Keratinocyte (primary cell): ENCODE measurements around the gene OTX2. TPM values are rescaled to one million over a fixed set of nuclear protein-coding genes. Genes with fewer than 3 reads are reported as not detected.

Experiments used
- DNase-seq: peaks from one replicate; pipeline ENCODE4 v3.0.0-alpha.2; 2011; ENCODE audit warnings: low read depth, missing footprints, low spot score
- FAIRE-seq: peaks from 2 replicates; lab custom pipeline; 2011; peaks lifted over from hg19 to GRCh38; lab: Jason Lieb, UNC
- H2AFZ ChIP-seq: 2 replicates; pipeline ENCODE4 v1.6.0; 2012; ENCODE audit warnings: low read length, control low read depth, inconsistent platforms; ENCODE audit not compliant: control insufficient read depth
- H3K27ac ChIP-seq: 2 replicates; pipeline ENCODE4 v1.5.1; 2011; ENCODE audit warnings: low read length; ENCODE audit not compliant: control insufficient read depth, insufficient read depth
- H3K27me3 ChIP-seq: 3 replicates; pipeline ENCODE4 v1.6.0; 2011; ENCODE audit warnings: low read length; ENCODE audit not compliant: control insufficient read depth, insufficient read depth; ENCODE audit errors: extremely low read depth
- H3K36me3 ChIP-seq, 2 experiments: 2 replicates in 1 of 2; 3 replicates in 1 of 2; pipeline ENCODE4 v1.5.1; 2011; ENCODE audit warnings: low read length in 2 of 2, mild to moderate bottlenecking in 1 of 2; ENCODE audit not compliant: control insufficient read depth in 2 of 2, insufficient read depth in 2 of 2; ENCODE audit errors: extremely low read depth in 1 of 2
- H3K4me1 ChIP-seq: 3 replicates; pipeline ENCODE4 v1.5.1; 2011; ENCODE audit warnings: low read length; ENCODE audit not compliant: control insufficient read depth, insufficient read depth; ENCODE audit errors: extremely low read depth
- H3K4me2 ChIP-seq: 3 replicates; pipeline ENCODE4 v1.6.0; 2011; ENCODE audit warnings: low read depth, low read length; ENCODE audit not compliant: control insufficient read depth, insufficient read depth; ENCODE audit errors: extremely low read depth
- H3K4me3 ChIP-seq, 3 experiments: fragments of 200-600 bp in 1 of 3; sonication (generic) in 1 of 3; 2 replicates in 2 of 3; 3 replicates in 1 of 3; pipeline ENCODE4 v1.5.1; 2011 to 2016; ENCODE audit warnings: low read length in 3 of 3, mild to moderate bottlenecking in 3 of 3, control low read depth in 2 of 3, inconsistent platforms in 1 of 3, low read depth in 1 of 3, mixed read lengths in 1 of 3, mixed run types in 1 of 3, moderate library complexity in 1 of 3; ENCODE audit not compliant: control insufficient read depth in 2 of 3, insufficient read depth in 2 of 3; ENCODE audit errors: extremely low read depth in 1 of 3
- H3K79me2 ChIP-seq: 2 replicates; pipeline ENCODE4 v1.6.0; 2012; ENCODE audit warnings: low read length; ENCODE audit not compliant: control insufficient read depth, insufficient read depth
- H3K9ac ChIP-seq: 3 replicates; pipeline ENCODE4 v1.6.0; 2011; ENCODE audit warnings: low read length; ENCODE audit not compliant: control insufficient read depth, insufficient read depth; ENCODE audit errors: extremely low read depth
- H3K9me1 ChIP-seq: 3 replicates; pipeline ENCODE4 v1.6.0; 2011; ENCODE audit warnings: low read length; ENCODE audit not compliant: control insufficient read depth, insufficient read depth; ENCODE audit errors: extremely low read depth
- H3K9me3 ChIP-seq: 2 replicates; pipeline ENCODE4 v1.5.1; 2012; ENCODE audit warnings: low read depth, low read length; ENCODE audit not compliant: control insufficient read depth
- H4K20me1 ChIP-seq: 3 replicates; pipeline ENCODE4 v1.6.0; 2011; ENCODE audit warnings: low read length; ENCODE audit not compliant: control insufficient read depth, insufficient read depth; ENCODE audit errors: extremely low read depth
- EZH2 ChIP-seq: IDR thresholded peaks from one replicate; pipeline ENCODE4 v1.6.1; 2012; ENCODE audit warnings: inconsistent platforms, mild to moderate bottlenecking, low read length, moderate library complexity
- dilution Hi-C: fragments of 300-500 bp; cut with MboI; formaldehyde crosslinking; loops from one replicate; pipeline ENCODE4 v1.7.0; 2020; ENCODE audit warnings: low sequenced_read_pairs; ENCODE audit not compliant: extremely low pct_ligation_motif_present
- polyA plus RNA-seq, 5 experiments: library from polyadenylated mRNA; depleted of rRNA in 3 of 5; stranded (reverse) in 3 of 5; stranded (forward) in 1 of 5; unstranded in 1 of 5; fragments of >200 nt; gene quantifications; 1 replicate in 1 of 5; 2 replicates in 3 of 5; 3 replicates in 1 of 5; pipeline versions ENCODE4 v1.2.1 to v1.2.3, GENCODE V29; 2011 to 2012; ENCODE audit warnings: missing spikeins in 2 of 5, low read depth in 1 of 5, low replicate concordance in 1 of 5
- TF ChIP-seq, protein P1 (sequence below), 3 experiments: IDR thresholded peaks in 1 of 3; conservative IDR thresholded peaks in 1 of 3; optimal IDR thresholded peaks in 1 of 3; 2 replicates in 2 of 3; 3 replicates in 1 of 3; pipeline versions ENCODE3 to v1.5.1; 2011; ENCODE audit warnings: low read length in 3 of 3, mild to moderate bottlenecking in 3 of 3, moderate library complexity in 2 of 3, control low read depth in 1 of 3, inconsistent platforms in 1 of 3; ENCODE audit not compliant: insufficient read depth in 2 of 3; ENCODE audit errors: extremely low read depth in 1 of 3

OTX2 gene
- polyA plus RNA-seq, 1 donor (not counting 4 experiments of a cell fraction or from before 2014, with no cell fraction given) = not detected

DNA sequence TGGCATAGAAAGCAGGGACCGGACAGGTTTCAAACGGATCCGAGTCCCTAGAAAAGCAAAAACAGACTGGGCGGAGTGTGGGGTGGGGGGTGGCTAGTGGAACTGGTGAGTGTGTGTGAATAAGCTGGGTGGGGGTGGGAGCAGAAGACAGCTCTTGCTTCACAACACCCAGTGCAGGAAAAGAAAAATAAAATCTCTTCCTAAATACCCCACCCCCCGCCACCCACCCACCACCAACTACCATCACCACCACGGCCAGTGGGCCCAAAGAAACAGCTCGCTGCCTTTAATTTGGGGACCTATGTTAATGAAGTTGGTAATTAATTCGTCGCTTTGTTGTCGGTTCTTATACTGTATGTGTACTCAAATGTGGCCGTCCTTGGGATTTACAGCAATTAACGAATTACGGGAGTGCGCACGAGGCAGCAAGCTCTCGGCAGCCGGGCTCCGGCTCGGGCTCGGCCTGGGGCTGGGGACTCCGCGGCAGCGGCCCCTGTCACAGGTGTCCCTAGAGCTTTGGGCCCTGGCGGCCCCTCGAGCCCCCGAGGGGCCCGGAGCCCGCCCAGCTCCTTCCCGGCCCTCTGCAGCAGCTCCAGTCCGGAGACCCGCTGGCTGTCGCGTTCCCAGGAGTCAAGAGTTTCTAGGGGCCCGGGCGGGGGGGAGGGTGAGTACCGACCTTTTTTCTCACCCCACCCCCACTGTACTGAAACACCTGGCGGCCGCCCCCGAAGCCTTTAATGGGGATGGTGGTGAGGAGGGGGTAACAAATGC is 1.5 kb upstream of the OTX2 start:
- Histone ChIP-seq H3K4me2 (no peak overlapping the region), H4K20me1 (no peaks in the 10 kb centered on the region), H3K36me3 (no peaks in the 10 kb centered on the region), H3K27ac (no peak overlapping the region), H3K4me3 (no peak overlapping the region), H3K9ac (no peak overlapping the region), H3K27me3 (peaks cover 94% of the 10 kb centered on the region), H3K9me1 (no peaks in the 10 kb centered on the region), H3K4me1 (no peaks in the 10 kb centered on the region), H3K9me3 (peaks cover 4% of the 10 kb centered on the region), H2AFZ (no peak overlapping the region), H3K79me2 (no peaks in the 10 kb centered on the region)
- no peak for FAIRE-seq
- dilution Hi-C loops = no loop called here
- TF ChIP-seq, protein P1, sequence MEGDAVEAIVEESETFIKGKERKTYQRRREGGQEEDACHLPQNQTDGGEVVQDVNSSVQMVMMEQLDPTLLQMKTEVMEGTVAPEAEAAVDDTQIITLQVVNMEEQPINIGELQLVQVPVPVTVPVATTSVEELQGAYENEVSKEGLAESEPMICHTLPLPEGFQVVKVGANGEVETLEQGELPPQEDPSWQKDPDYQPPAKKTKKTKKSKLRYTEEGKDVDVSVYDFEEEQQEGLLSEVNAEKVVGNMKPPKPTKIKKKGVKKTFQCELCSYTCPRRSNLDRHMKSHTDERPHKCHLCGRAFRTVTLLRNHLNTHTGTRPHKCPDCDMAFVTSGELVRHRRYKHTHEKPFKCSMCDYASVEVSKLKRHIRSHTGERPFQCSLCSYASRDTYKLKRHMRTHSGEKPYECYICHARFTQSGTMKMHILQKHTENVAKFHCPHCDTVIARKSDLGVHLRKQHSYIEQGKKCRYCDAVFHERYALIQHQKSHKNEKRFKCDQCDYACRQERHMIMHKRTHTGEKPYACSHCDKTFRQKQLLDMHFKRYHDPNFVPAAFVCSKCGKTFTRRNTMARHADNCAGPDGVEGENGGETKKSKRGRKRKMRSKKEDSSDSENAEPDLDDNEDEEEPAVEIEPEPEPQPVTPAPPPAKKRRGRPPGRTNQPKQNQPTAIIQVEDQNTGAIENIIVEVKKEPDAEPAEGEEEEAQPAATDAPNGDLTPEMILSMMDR (optimal IDR thresholded peaks at IDR 0.05 in 1 of 3, IDR thresholded peaks at IDR 0.05 in 1 of 3, conservative IDR thresholded peaks at IDR 0.05 in 1 of 3; ENCODE audit: extremely low read depth in 1 of 3, insufficient read depth in 2 of 3, low read length in 3 of 3) = no peak
- peak; percentile 16 for TF ChIP-seq EZH2
- no peak for DNase-seq

GRCh38 chr14:56810836-56811592 is 735 bp upstream of the OTX2 start:
- peaks cover 4% of the 10 kb centered on the region for H3K9me3 ChIP-seq
- FAIRE-seq (no peak), DNase-seq (no peak)
- no peaks in the 10 kb centered on the region for H4K20me1 ChIP-seq
- TF ChIP-seq EZH2 = peak; percentile 48
- TF ChIP-seq, protein P1 (optimal IDR thresholded peaks at IDR 0.05 in 1 of 3, IDR thresholded peaks at IDR 0.05 in 1 of 3, conservative IDR thresholded peaks at IDR 0.05 in 1 of 3; ENCODE audit: extremely low read depth in 1 of 3, insufficient read depth in 2 of 3, low read length in 3 of 3) = no peak
- no peak overlapping the region for H3K4me3 ChIP-seq
- no peaks in the 10 kb centered on the region for H3K9me1 ChIP-seq
- peaks cover 94% of the 10 kb centered on the region for H3K27me3 ChIP-seq
- H3K9ac ChIP-seq = no peak overlapping the region
- H3K36me3 ChIP-seq = no peaks in the 10 kb centered on the region
- no peaks in the 10 kb centered on the region for H3K79me2 ChIP-seq
- no peak overlapping the region for H3K27ac ChIP-seq
- no peak overlapping the region for H3K4me2 ChIP-seq
- H2AFZ ChIP-seq = no peak overlapping the region
- dilution Hi-C loops = no loop called here
- no peaks in the 10 kb centered on the region for H3K4me1 ChIP-seq
